Transverse colon (tissue), 3 donors: ENCODE data around the gene CDH12.

Source experiments
- CTCF ChIP-seq, 5 experiments: fragments of 200-600 bp in 3 of 5; fragments of 450-650 bp in 2 of 5; sonication (generic) in 3 of 5; IDR thresholded peaks; 1 replicate in 2 of 5; 2 replicates in 3 of 5; pipeline ENCODE4 v1.5.1; 2016 to 2017; ENCODE audit warnings: antibody characterized with exemption in 5 of 5, inconsistent platforms in 3 of 5, mild to moderate bottlenecking in 2 of 5, moderate library complexity in 1 of 5
- POLR2A ChIP-seq: fragments of 450-650 bp; IDR thresholded peaks from one replicate; pipeline ENCODE4 v1.6.1; 2016; ENCODE audit warnings: antibody characterized with exemption, mild to moderate bottlenecking, moderate library complexity

GRCh38 chr5:22835686-22836085 is 17.5 kb downstream of the CDH12 start:
- TF ChIP-seq CTCF (IDR thresholded peaks at IDR 0.05) (no peak), POLR2A (no peak)
